WTC11 (cell line): Measurements from ENCODE around the gene MOB2. TPM values are rescaled to one million over a fixed set of nuclear protein-coding genes. Genes with fewer than 3 reads are reported as not detected.

Experiments
- ATAC-seq: fragments of 200-7000 bp; cut with Tn5 transposase; 2 replicates; pipeline ENCODE4 v1.10.0; 2021; ENCODE audit warnings: mild to moderate bottlenecking, moderate library complexity
- CTCF ChIA-PET: fragments of 300-600 bp; sonication (Branson Sonifier 250); formaldehyde crosslinking; loops from one replicate; lab custom pipeline; 2021; ENCODE audit warnings: antibody characterized with exemption; lab: Charles Lee
- POLR2A ChIA-PET: fragments of 350-600 bp; sonication (Branson Sonifier 250); formaldehyde crosslinking; loops from one replicate; lab custom pipeline; 2021; ENCODE audit warnings: antibody characterized with exemption; lab: Charles Lee
- DNase-seq: peaks from one replicate; pipeline ENCODE4 v3.0.0; 2021; ENCODE audit warnings: low spot score
- H3K27ac Mint-ChIP-seq: 2 replicates; pipeline ENCODE4 v1.8.0; 2021; ENCODE audit warnings: mixed read lengths
- H3K27me3 Mint-ChIP-seq: 2 replicates; pipeline ENCODE4 v1.8.0; 2021; ENCODE audit warnings: low read depth, mild to moderate bottlenecking, moderate library complexity, mixed read lengths
- H3K36me3 Mint-ChIP-seq: 2 replicates; pipeline ENCODE4 v1.8.0; 2021; ENCODE audit warnings: mixed read lengths
- H3K4me1 Mint-ChIP-seq: 2 replicates; pipeline ENCODE4 v1.8.0; 2022; ENCODE audit warnings: mixed read lengths
- H3K4me3 Mint-ChIP-seq: 2 replicates; pipeline ENCODE4 v1.8.0; 2021; ENCODE audit warnings: mild to moderate bottlenecking, moderate library complexity, mixed read lengths
- H3K9me3 Mint-ChIP-seq: 2 replicates; pipeline ENCODE4 v1.8.0; 2021; ENCODE audit warnings: mixed read lengths
- KAT7 ChIP-seq: sonication (generic); formaldehyde crosslinking; IDR thresholded peaks from 2 replicates; pipeline ENCODE4 v1.8.1; 2023; ENCODE audit warnings: missing genetic modification reagents, mild to moderate bottlenecking, borderline replicate concordance
- PRRX2 ChIP-seq: fragments of 250-450 bp; sonication (Bioruptor Pico); IDR thresholded peaks from 2 replicates; pipeline ENCODE4 v1.8.0; 2021; ENCODE audit warnings: mild to moderate bottlenecking
- TEAD1 ChIP-seq: sonication (generic); formaldehyde crosslinking; IDR thresholded peaks from 2 replicates; pipeline ENCODE4 v1.8.0; 2022; ENCODE audit warnings: mild to moderate bottlenecking, missing genetic modification reagents
- ZNF121 ChIP-seq: sonication (generic); formaldehyde crosslinking; IDR thresholded peaks from 2 replicates; pipeline ENCODE4 v1.8.0; 2023; ENCODE audit warnings: missing genetic modification reagents
- ZNF396 ChIP-seq: fragments of 250-450 bp; sonication (Bioruptor Pico); IDR thresholded peaks from 2 replicates; pipeline ENCODE4 v1.8.0; 2021; ENCODE audit warnings: mild to moderate bottlenecking, moderate library complexity, borderline replicate concordance
- total RNA-seq: library from RNA; stranded (reverse); gene quantifications from 3 replicates; pipeline ENCODE4 v1.2.3, GENCODE V29; 2021
- TF ChIP-seq, protein P1 (sequence below): sonication (generic); formaldehyde crosslinking; IDR thresholded peaks from 2 replicates; pipeline ENCODE4 v1.8.1; 2023; ENCODE audit warnings: mild to moderate bottlenecking, moderate library complexity, missing genetic modification reagents
- TF ChIP-seq, protein P2 (sequence below): sonication (generic); formaldehyde crosslinking; IDR thresholded peaks from 2 replicates; pipeline ENCODE4 v1.8.1; 2023; ENCODE audit warnings: mild to moderate bottlenecking, missing genetic modification reagents
- TF ChIP-seq, protein P3 (sequence below): fragments of 250-450 bp; sonication (Bioruptor Pico); IDR thresholded peaks from 2 replicates; pipeline ENCODE4 v1.9.0; 2021; ENCODE audit warnings: moderate library complexity, mild to moderate bottlenecking, inconsistent platforms, borderline replicate concordance
- TF ChIP-seq, protein P4 (sequence below): sonication (generic); formaldehyde crosslinking; IDR thresholded peaks from 2 replicates; pipeline ENCODE4 v1.8.0; 2023; ENCODE audit warnings: missing genetic modification reagents
- TF ChIP-seq, protein P5 (sequence below): sonication (generic); formaldehyde crosslinking; IDR thresholded peaks from 2 replicates; pipeline ENCODE4 v1.8.0; 2022; ENCODE audit warnings: mild to moderate bottlenecking, missing genetic modification reagents
- TF ChIP-seq, protein P6 (sequence below): sonication (generic); formaldehyde crosslinking; IDR thresholded peaks from 2 replicates; pipeline ENCODE4 v1.8.1; 2023; ENCODE audit warnings: mild to moderate bottlenecking, missing genetic modification reagents, borderline replicate concordance
- TF ChIP-seq, protein P7 (sequence below): sonication (generic); formaldehyde crosslinking; IDR thresholded peaks from 2 replicates; pipeline ENCODE4 v1.8.0; 2023; ENCODE audit warnings: mild to moderate bottlenecking, missing genetic modification reagents
- TF ChIP-seq, protein P8 (sequence below): sonication (generic); formaldehyde crosslinking; IDR thresholded peaks from 2 replicates; pipeline ENCODE4 v1.8.1; 2022; ENCODE audit warnings: low read depth, mild to moderate bottlenecking, moderate library complexity, missing genetic modification reagents, borderline replicate concordance
- TF ChIP-seq, protein P9 (sequence below): sonication (generic); formaldehyde crosslinking; IDR thresholded peaks from 2 replicates; pipeline ENCODE4 v1.8.1; 2022; ENCODE audit warnings: low read depth, missing genetic modification reagents, borderline replicate concordance

Gene MOB2
- total RNA-seq, 1 experiment from 2014 or later = 21.7 TPM

DNA sequence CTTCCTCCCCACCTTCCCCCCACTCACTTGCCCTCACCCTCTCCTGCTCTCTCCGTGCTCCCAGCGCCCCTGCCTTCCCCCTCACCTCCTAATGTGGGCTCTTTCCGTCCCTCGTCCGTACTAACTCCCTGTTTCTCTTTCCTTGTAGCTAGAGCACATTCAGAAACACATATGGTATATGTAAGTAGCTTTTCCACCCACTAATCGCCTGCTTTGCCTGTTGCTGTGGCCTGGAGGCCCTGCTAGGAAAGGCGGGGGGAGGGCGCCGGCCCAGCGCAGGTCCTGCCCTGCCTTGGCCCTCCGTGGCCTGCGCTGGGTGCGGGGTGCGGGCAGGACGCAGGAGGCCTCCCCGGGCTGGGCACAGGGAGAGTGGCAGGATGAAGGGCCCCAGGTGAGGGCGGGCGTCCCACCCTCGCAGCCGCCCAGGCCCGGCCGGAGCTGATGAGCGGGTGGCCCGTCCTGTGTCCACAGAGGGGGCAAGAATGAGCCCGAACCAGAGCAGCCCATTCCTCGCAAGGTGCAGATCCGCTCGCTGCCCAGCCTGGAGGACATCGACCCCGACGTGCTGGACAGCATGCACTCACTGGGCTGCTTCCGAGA lies 41.7 kb downstream of the MOB2 start (continued):
- TF ChIP-seq, protein P1, sequence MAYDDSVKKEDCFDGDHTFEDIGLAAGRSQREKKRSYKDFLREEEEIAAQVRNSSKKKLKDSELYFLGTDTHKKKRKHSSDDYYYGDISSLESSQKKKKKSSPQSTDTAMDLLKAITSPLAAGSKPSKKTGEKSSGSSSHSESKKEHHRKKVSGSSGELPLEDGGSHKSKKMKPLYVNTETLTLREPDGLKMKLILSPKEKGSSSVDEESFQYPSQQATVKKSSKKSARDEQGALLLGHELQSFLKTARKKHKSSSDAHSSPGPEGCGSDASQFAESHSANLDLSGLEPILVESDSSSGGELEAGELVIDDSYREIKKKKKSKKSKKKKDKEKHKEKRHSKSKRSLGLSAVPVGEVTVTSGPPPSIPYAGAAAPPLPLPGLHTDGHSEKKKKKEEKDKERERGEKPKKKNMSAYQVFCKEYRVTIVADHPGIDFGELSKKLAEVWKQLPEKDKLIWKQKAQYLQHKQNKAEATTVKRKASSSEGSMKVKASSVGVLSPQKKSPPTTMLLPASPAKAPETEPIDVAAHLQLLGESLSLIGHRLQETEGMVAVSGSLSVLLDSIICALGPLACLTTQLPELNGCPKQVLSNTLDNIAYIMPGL = no peak
- TF ChIP-seq KAT7 (CRISPR knock-in tag) = no peak
- TF ChIP-seq, protein P2, sequence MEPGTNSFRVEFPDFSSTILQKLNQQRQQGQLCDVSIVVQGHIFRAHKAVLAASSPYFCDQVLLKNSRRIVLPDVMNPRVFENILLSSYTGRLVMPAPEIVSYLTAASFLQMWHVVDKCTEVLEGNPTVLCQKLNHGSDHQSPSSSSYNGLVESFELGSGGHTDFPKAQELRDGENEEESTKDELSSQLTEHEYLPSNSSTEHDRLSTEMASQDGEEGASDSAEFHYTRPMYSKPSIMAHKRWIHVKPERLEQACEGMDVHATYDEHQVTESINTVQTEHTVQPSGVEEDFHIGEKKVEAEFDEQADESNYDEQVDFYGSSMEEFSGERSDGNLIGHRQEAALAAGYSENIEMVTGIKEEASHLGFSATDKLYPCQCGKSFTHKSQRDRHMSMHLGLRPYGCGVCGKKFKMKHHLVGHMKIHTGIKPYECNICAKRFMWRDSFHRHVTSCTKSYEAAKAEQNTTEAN (CRISPR knock-in tag) = no peak
- TF ChIP-seq, protein P3, sequence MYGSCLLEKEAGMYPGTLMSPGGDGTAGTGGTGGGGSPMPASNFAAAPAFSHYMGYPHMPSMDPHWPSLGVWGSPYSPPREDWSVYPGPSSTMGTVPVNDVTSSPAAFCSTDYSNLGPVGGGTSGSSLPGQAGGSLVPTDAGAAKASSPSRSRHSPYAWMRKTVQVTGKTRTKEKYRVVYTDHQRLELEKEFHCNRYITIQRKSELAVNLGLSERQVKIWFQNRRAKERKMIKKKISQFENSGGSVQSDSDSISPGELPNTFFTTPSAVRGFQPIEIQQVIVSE (CRISPR knock-in tag) = no peak
- TF ChIP-seq, protein P4, sequence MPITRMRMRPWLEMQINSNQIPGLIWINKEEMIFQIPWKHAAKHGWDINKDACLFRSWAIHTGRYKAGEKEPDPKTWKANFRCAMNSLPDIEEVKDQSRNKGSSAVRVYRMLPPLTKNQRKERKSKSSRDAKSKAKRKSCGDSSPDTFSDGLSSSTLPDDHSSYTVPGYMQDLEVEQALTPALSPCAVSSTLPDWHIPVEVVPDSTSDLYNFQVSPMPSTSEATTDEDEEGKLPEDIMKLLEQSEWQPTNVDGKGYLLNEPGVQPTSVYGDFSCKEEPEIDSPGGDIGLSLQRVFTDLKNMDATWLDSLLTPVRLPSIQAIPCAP = no peak
- TF ChIP-seq, protein P5, sequence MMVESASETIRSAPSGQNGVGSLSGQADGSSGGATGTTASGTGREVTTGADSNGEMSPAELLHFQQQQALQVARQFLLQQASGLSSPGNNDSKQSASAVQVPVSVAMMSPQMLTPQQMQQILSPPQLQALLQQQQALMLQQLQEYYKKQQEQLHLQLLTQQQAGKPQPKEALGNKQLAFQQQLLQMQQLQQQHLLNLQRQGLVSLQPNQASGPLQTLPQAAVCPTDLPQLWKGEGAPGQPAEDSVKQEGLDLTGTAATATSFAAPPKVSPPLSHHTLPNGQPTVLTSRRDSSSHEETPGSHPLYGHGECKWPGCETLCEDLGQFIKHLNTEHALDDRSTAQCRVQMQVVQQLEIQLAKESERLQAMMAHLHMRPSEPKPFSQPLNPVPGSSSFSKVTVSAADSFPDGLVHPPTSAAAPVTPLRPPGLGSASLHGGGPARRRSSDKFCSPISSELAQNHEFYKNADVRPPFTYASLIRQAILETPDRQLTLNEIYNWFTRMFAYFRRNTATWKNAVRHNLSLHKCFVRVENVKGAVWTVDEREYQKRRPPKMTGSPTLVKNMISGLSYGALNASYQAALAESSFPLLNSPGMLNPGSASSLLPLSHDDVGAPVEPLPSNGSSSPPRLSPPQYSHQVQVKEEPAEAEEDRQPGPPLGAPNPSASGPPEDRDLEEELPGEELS (CRISPR knock-in tag) = no peak
- TF ChIP-seq, protein P6, sequence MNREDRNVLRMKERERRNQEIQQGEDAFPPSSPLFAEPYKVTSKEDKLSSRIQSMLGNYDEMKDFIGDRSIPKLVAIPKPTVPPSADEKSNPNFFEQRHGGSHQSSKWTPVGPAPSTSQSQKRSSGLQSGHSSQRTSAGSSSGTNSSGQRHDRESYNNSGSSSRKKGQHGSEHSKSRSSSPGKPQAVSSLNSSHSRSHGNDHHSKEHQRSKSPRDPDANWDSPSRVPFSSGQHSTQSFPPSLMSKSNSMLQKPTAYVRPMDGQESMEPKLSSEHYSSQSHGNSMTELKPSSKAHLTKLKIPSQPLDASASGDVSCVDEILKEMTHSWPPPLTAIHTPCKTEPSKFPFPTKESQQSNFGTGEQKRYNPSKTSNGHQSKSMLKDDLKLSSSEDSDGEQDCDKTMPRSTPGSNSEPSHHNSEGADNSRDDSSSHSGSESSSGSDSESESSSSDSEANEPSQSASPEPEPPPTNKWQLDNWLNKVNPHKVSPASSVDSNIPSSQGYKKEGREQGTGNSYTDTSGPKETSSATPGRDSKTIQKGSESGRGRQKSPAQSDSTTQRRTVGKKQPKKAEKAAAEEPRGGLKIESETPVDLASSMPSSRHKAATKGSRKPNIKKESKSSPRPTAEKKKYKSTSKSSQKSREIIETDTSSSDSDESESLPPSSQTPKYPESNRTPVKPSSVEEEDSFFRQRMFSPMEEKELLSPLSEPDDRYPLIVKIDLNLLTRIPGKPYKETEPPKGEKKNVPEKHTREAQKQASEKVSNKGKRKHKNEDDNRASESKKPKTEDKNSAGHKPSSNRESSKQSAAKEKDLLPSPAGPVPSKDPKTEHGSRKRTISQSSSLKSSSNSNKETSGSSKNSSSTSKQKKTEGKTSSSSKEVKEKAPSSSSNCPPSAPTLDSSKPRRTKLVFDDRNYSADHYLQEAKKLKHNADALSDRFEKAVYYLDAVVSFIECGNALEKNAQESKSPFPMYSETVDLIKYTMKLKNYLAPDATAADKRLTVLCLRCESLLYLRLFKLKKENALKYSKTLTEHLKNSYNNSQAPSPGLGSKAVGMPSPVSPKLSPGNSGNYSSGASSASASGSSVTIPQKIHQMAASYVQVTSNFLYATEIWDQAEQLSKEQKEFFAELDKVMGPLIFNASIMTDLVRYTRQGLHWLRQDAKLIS (CRISPR knock-in tag) = no peak
- no peak for TF ChIP-seq TEAD1
- no peak for TF ChIP-seq ZNF396 (CRISPR knock-in tag)
- TF ChIP-seq, protein P7, sequence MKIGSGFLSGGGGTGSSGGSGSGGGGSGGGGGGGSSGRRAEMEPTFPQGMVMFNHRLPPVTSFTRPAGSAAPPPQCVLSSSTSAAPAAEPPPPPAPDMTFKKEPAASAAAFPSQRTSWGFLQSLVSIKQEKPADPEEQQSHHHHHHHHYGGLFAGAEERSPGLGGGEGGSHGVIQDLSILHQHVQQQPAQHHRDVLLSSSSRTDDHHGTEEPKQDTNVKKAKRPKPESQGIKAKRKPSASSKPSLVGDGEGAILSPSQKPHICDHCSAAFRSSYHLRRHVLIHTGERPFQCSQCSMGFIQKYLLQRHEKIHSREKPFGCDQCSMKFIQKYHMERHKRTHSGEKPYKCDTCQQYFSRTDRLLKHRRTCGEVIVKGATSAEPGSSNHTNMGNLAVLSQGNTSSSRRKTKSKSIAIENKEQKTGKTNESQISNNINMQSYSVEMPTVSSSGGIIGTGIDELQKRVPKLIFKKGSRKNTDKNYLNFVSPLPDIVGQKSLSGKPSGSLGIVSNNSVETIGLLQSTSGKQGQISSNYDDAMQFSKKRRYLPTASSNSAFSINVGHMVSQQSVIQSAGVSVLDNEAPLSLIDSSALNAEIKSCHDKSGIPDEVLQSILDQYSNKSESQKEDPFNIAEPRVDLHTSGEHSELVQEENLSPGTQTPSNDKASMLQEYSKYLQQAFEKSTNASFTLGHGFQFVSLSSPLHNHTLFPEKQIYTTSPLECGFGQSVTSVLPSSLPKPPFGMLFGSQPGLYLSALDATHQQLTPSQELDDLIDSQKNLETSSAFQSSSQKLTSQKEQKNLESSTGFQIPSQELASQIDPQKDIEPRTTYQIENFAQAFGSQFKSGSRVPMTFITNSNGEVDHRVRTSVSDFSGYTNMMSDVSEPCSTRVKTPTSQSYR (CRISPR knock-in tag) = no peak

DNA sequence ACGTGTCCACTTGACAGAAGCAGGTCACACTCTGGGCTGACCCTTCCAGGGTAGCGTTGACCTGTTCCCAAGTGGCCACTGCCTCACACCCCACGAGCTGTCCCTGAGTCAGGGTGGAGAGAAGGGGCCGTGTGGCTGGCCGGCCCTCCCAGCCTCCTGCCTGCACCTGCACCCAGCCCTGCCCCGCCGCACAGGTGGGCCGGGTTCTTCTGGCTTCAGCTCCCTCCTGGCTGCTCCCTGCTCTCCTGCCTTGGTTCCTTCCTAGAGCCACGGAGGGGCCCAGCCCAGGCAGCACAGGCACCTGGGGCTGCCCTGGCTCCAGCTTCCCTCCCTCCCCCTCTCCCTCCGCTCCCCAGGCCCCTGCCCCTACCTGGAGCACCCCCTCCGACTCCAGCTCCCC lies 42.3 kb downstream of the MOB2 start:
- no peak overlapping the region for H3K4me3 Mint-ChIP-seq
- H3K9me3 Mint-ChIP-seq = no peaks in the 10 kb centered on the region
- ATAC-seq (no peak), DNase-seq (no peak)
- H3K27me3 Mint-ChIP-seq = no peaks in the 10 kb centered on the region
- H3K27ac Mint-ChIP-seq = no peak overlapping the region
- peaks cover 2% of the 10 kb centered on the region; the same call in 1 of the 2 replicates for H3K36me3 Mint-ChIP-seq
- ChIA-PET POLR2A (no interaction called here), CTCF (interaction anchor here (1.5 kb wide), 1 partner anchor 9 kb away, joined by 3 read pairs; no protein-coding TSS in a partner anchor)
- TF ChIP-seq, protein P8, sequence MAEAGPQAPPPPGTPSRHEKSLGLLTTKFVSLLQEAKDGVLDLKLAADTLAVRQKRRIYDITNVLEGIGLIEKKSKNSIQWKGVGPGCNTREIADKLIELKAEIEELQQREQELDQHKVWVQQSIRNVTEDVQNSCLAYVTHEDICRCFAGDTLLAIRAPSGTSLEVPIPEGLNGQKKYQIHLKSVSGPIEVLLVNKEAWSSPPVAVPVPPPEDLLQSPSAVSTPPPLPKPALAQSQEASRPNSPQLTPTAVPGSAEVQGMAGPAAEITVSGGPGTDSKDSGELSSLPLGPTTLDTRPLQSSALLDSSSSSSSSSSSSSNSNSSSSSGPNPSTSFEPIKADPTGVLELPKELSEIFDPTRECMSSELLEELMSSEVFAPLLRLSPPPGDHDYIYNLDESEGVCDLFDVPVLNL (CRISPR knock-in tag) = no peak
- TF ChIP-seq, protein P1 = no peak
- no peak for TF ChIP-seq ZNF121 (CRISPR knock-in tag)
- TF ChIP-seq, protein P9, sequence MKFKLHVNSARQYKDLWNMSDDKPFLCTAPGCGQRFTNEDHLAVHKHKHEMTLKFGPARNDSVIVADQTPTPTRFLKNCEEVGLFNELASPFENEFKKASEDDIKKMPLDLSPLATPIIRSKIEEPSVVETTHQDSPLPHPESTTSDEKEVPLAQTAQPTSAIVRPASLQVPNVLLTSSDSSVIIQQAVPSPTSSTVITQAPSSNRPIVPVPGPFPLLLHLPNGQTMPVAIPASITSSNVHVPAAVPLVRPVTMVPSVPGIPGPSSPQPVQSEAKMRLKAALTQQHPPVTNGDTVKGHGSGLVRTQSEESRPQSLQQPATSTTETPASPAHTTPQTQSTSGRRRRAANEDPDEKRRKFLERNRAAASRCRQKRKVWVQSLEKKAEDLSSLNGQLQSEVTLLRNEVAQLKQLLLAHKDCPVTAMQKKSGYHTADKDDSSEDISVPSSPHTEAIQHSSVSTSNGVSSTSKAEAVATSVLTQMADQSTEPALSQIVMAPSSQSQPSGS (CRISPR knock-in tag) = no peak
- TF ChIP-seq PRRX2 (CRISPR knock-in tag) = no peak
- no peaks in the 10 kb centered on the region for H3K4me1 Mint-ChIP-seq
